Mucosa of rectum (tissue), 2 donors: ENCODE measurements around the gene NCAPD3.

Experiments
- H3K27ac ChIP-seq, 2 donors: one replicate each; pipeline ENCODE4 v1.7.0; 2013; ENCODE audit warnings: inconsistent platforms in 2 of 2, low read depth in 2 of 2, low read length in 2 of 2
- H3K27me3 ChIP-seq, 2 donors: one replicate each; pipeline ENCODE4 v1.7.0; 2013; ENCODE audit warnings: low read length in 2 of 2; ENCODE audit not compliant: control insufficient read depth in 2 of 2, insufficient read depth in 2 of 2
- H3K36me3 ChIP-seq, 2 donors: one replicate each; pipeline ENCODE4 v1.7.0; 2013; ENCODE audit warnings: low read length in 2 of 2; ENCODE audit not compliant: control insufficient read depth in 2 of 2, insufficient read depth in 2 of 2
- H3K4me1 ChIP-seq, 2 donors: one replicate each; pipeline ENCODE4 v1.7.0; 2013; ENCODE audit warnings: low read length in 2 of 2, mild to moderate bottlenecking in 1 of 2; ENCODE audit not compliant: control insufficient read depth in 2 of 2, insufficient read depth in 2 of 2
- H3K4me3 ChIP-seq, 2 donors: one replicate each; pipeline ENCODE4 v1.7.0; 2013; ENCODE audit warnings: low read length in 2 of 2
- H3K9ac ChIP-seq, 2 donors: one replicate each; pipeline ENCODE4 v1.7.0; 2013; ENCODE audit warnings: low read length in 2 of 2, low read depth in 1 of 2, mild to moderate bottlenecking in 1 of 2
- H3K9me3 ChIP-seq, 2 donors: one replicate each; pipeline ENCODE4 v1.7.0; 2013; ENCODE audit warnings: low read length in 2 of 2; ENCODE audit not compliant: control insufficient read depth in 2 of 2
- donor health status: healthy.
- donor health status: Normal muscosa, but diverticular disease.

The NCAPD3 gene

GRCh38 chr11:134240592-134240991 is 16.8 kb upstream of the NCAPD3 start:
- H3K9ac ChIP-seq = no peak overlapping the region
- peaks cover 67 to 76% of the 10 kb centered on the region in 2 donors for H3K36me3 ChIP-seq
- H3K27ac ChIP-seq = no peak overlapping the region
- H3K4me3 ChIP-seq = no peak overlapping the region
- H3K9me3 ChIP-seq = no peaks in the 10 kb centered on the region
- H3K4me1 ChIP-seq = no peaks in the 10 kb centered on the region
- no peaks in the 10 kb centered on the region for H3K27me3 ChIP-seq

- peaks cover 62 to 71% of the 10 kb centered on the region in 2 donors for H3K36me3 ChIP-seq
- H3K9ac ChIP-seq = no peak overlapping the region
Measured at GRCh38 chr11:134238956-134239355, 15.2 kb upstream of the NCAPD3 start.

GRCh38 chr11:134237557-134237922 is 13.8 kb upstream of the NCAPD3 start:
- H3K27me3 ChIP-seq = no peaks in the 10 kb centered on the region
- H3K4me1 ChIP-seq = no peaks in the 10 kb centered on the region
- peaks cover 48 to 58% of the 10 kb centered on the region in 2 donors for H3K36me3 ChIP-seq
- H3K9me3 ChIP-seq = no peaks in the 10 kb centered on the region
- H3K9ac ChIP-seq = no peak overlapping the region
- H3K27ac ChIP-seq = no peak overlapping the region
- no peak overlapping the region for H3K4me3 ChIP-seq

More at GRCh38 chr11:134238956-134239355, 15.2 kb upstream of the NCAPD3 start:
- Histone ChIP-seq H3K27ac (no peak overlapping the region), H3K4me1 (no peaks in the 10 kb centered on the region), H3K4me3 (no peak overlapping the region), H3K27me3 (no peaks in the 10 kb centered on the region), H3K9me3 (no peaks in the 10 kb centered on the region)

- H3K36me3 ChIP-seq = peaks cover 45 to 52% of the 10 kb centered on the region in 2 donors
Measured at GRCh38 chr11:134236834-134237556, 13.2 kb upstream of the NCAPD3 start.

GRCh38 chr11:134235399-134235798 is 11.6 kb upstream of the NCAPD3 start:
- Histone ChIP-seq H3K27ac (no peak overlapping the region), H3K4me3 (no peak overlapping the region), H3K27me3 (no peaks in the 10 kb centered on the region), H3K9ac (no peak overlapping the region), H3K4me1 (peaks cover 2 to 3% of the 10 kb centered on the region in 2 donors), H3K9me3 (no peaks in the 10 kb centered on the region), H3K36me3 (peaks cover 37 to 39% of the 10 kb centered on the region in 2 donors)

More at GRCh38 chr11:134236834-134237556, 13.2 kb upstream of the NCAPD3 start:
- H3K9me3 ChIP-seq = no peaks in the 10 kb centered on the region
- H3K9ac ChIP-seq = no peak overlapping the region
- no peaks in the 10 kb centered on the region for H3K27me3 ChIP-seq
- H3K4me1 ChIP-seq = peaks cover 0 to 2% of the 10 kb centered on the region in 2 donors
- H3K4me3 ChIP-seq = no peak overlapping the region
- H3K27ac ChIP-seq = no peak overlapping the region

- peaks cover 2 to 5% of the 10 kb centered on the region in 2 donors for H3K4me1 ChIP-seq
- H3K36me3 ChIP-seq = peaks cover 24 to 26% of the 10 kb centered on the region in 2 donors
- H3K9me3 ChIP-seq = no peaks in the 10 kb centered on the region
- no peak overlapping the region for H3K9ac ChIP-seq
- H3K4me3 ChIP-seq = no peak overlapping the region
- H3K27ac ChIP-seq = no peak overlapping the region
- no peaks in the 10 kb centered on the region for H3K27me3 ChIP-seq
Measured at GRCh38 chr11:134233729-134234179, 10.0 kb upstream of the NCAPD3 start.

- no peak overlapping the region for H3K9ac ChIP-seq
- peaks cover 4 to 5% of the 10 kb centered on the region in 2 donors for H3K4me1 ChIP-seq
- H3K9me3 ChIP-seq = no peaks in the 10 kb centered on the region
- H3K4me3 ChIP-seq = no peak overlapping the region
- peaks cover 17 to 19% of the 10 kb centered on the region in 2 donors for H3K36me3 ChIP-seq
- no peaks in the 10 kb centered on the region for H3K27me3 ChIP-seq
- H3K27ac ChIP-seq = no peak overlapping the region
Measured at GRCh38 chr11:134231958-134232659, 8.3 kb upstream of the NCAPD3 start.

- Histone ChIP-seq H3K9ac (peak overlapping the region in 1 of 2 donors; percentile 24), H3K36me3 (peaks cover 9% of the 10 kb centered on the region in 2 donors), H3K27me3 (no peaks in the 10 kb centered on the region), H3K27ac (no peak overlapping the region), H3K4me1 (peaks cover 19% of the 10 kb centered on the region in 2 donors), H3K9me3 (no peaks in the 10 kb centered on the region), H3K4me3 (no peak overlapping the region)
Measured at GRCh38 chr11:134230339-134230738, 6.6 kb upstream of the NCAPD3 start.

GRCh38 chr11:134229126-134229790 is 5.5 kb upstream of the NCAPD3 start:
- peaks cover 0 to 2% of the 10 kb centered on the region in 2 donors for H3K36me3 ChIP-seq

GRCh38 chr11:134228625-134229024 is 4.9 kb upstream of the NCAPD3 start:
- Histone ChIP-seq H3K27me3 (no peaks in the 10 kb centered on the region), H3K4me1 (peaks cover 20 to 21% of the 10 kb centered on the region in 2 donors), H3K4me3 (no peak overlapping the region), H3K27ac (no peak overlapping the region), H3K9ac (no peak overlapping the region), H3K36me3 (peaks cover 0 to 2% of the 10 kb centered on the region in 2 donors), H3K9me3 (no peaks in the 10 kb centered on the region)

More at GRCh38 chr11:134229126-134229790, 5.5 kb upstream of the NCAPD3 start:
- no peak overlapping the region for H3K27ac ChIP-seq
- H3K9me3 ChIP-seq = no peaks in the 10 kb centered on the region
- no peaks in the 10 kb centered on the region for H3K27me3 ChIP-seq
- H3K4me3 ChIP-seq = no peak overlapping the region
- no peak overlapping the region for H3K9ac ChIP-seq
- peaks cover 20 to 21% of the 10 kb centered on the region in 2 donors for H3K4me1 ChIP-seq
